ENCODE measurements around the gene IL3RA.
"Not testable (repeated sequence)": the region's sequence is repeated elsewhere in the genome, so short reads cannot be mapped to it uniquely, and the experiment has no call there.

Gene IL3RA

GRCh38 chrX:1336331-1336943 is at the start of gene IL3RA:
Gene IL3RA (plus strand): TSS chrX:1336785. CDS start chrX:1341766, 4,981 bp downstream.
- no peak for DNase-seq (ENCODE audit: low read depth)

- DNase-seq (ENCODE audit: low read depth) = no peak
Observed at GRCh38 chrX:1289535-1289934, 47.0 kb upstream of the IL3RA start.

- no peak for DNase-seq (ENCODE audit: low read depth)
Observed at GRCh38 chrX:1291110-1291740, 45.4 kb upstream of the IL3RA start.

- no peak for DNase-seq (ENCODE audit: low read depth)
Observed at GRCh38 chrX:1292575-1293290, 43.9 kb upstream of the IL3RA start.

GRCh38 chrX:1294301-1295067 is 42.1 kb upstream of the IL3RA start:
- DNase-seq (ENCODE audit: low read depth) = no peak

- no peak for DNase-seq (ENCODE audit: low read depth)
Observed at GRCh38 chrX:1295550-1295949, 41.0 kb upstream of the IL3RA start.

GRCh38 chrX:1297591-1297990 is 39.0 kb upstream of the IL3RA start:
- DNase-seq (ENCODE audit: low read depth) = not testable (repeated sequence)

- DNase-seq (ENCODE audit: low read depth) = no peak
Observed at GRCh38 chrX:1300449-1300848, 36.1 kb upstream of the IL3RA start.

- DNase-seq (ENCODE audit: low read depth) = no peak
Observed at GRCh38 chrX:1305411-1305810, 31.2 kb upstream of the IL3RA start.

DNA sequence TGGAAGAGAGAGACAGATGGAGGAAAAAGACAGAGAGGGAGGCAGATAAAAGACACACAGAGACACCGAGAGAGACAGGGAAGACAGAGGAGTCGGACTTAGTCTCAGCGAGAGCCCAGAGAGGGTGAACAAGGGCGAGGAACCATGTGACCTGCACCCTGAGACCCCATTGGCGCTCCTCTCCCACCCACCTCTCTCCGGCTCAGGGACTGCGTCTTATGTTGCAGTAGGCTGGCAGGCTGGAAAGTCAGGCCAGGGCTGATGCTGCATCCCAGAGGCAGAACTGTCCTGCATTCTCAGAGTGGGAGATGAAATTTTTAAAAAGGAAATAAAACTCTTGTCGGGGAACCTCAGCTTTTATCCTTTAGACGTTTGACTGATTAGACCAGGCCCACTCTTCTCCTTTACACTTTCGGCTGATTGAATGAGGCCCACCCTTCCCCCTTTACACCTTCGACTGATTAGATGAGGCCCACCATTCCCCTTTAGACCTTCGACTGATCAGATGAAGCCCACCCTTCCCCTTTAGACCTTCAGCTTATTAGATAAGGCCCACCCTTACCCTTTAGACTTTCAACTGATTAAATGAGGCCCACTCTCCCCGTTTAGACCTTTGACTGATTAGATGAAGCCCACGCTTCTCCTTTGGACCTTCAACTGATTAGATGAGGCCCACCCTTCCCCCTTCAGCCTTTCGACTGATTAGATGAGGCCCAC is 29.5 kb upstream of the IL3RA start:
- DNase-seq (ENCODE audit: low read depth) = no peak

- no peak for DNase-seq (ENCODE audit: low read depth)
Observed at GRCh38 chrX:1307626-1308340, 28.8 kb upstream of the IL3RA start.

DNA sequence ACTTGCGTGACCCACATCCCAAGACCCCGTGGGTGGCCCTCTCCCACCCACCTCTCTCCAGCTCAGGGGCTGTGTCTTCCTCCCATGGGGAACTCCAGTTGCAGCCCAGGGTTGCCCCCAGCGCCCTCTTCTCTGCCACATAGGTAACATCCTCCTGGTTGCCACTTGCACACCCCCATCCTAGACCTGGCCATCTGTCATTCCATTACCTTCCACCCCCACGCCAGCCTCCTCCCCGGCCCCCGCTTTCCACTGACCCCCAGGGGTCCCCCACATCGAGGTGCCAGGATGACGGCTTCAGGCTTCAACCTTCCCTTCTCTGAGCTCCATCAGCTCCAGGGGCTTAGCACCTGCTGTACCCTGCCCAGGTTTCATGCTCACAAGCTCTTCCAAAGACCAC is 28.1 kb upstream of the IL3RA start:
- DNase-seq (ENCODE audit: low read depth) = no peak

GRCh38 chrX:1308917-1309316 is 27.7 kb upstream of the IL3RA start:
- DNase-seq (ENCODE audit: low read depth) = not testable (repeated sequence)

- no peak for DNase-seq (ENCODE audit: low read depth)
Observed at GRCh38 chrX:1313788-1314187, 22.8 kb upstream of the IL3RA start.

DNA sequence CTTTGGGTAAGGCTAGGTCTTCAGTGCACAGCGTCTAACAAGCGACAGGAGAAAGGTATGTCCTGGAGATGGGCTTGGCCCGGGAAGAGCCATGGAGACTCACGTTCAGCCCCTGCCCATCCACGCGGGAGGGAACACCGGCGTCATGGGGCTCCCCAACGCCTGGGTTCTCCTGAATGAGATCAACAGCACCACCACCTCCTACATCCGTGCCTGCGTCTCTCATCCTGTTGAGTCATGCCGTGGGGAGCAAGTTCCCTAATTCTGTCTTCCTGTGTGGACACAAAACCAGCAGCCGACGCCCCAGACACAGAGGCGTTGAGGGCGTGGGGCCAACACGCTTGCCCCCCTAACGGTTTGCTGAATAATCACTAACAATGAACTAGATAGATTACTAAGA is 20.1 kb upstream of the IL3RA start:
- DNase-seq (ENCODE audit: low read depth) = no peak

DNA sequence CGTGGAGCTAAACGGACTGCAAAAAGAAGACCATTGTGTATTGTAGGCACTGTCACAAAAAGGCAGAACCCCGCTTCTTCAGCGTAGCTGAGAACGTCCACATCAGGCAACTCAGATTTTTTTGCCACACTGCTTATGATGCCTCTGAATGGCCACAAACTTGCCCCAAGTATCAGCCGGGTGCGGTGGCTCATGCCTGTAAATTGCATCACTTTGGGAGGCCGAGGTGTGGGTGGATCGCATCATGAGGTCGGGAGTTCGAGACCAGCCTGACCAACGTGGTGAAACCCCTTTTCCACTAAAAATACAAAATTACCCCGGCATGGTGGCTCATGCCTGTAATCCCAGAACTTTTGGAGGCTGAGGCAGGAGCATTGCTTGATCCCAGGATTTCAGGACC is 14.9 kb upstream of the IL3RA start:
- no peak for DNase-seq (ENCODE audit: low read depth)

DNA sequence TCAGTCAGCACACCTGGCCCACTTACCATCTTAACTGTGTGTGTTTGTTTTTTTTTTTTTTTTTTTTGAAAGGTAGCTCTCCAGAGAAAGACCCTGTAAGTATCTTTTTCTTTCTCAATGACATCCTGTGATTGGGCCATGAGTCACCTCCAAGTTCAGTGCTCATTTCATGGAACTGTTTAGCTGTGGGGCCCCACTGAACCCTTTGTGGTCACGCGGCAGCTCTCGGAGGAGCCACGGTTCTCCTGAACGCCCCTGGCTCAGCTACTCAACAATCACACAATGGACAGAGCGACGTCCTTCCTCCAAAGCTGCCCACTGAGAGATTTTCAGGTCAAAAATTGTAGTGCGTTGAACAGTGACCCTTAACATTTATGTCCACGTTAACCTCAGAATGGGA is 14.2 kb upstream of the IL3RA start:
- no peak for DNase-seq (ENCODE audit: low read depth)

DNA sequence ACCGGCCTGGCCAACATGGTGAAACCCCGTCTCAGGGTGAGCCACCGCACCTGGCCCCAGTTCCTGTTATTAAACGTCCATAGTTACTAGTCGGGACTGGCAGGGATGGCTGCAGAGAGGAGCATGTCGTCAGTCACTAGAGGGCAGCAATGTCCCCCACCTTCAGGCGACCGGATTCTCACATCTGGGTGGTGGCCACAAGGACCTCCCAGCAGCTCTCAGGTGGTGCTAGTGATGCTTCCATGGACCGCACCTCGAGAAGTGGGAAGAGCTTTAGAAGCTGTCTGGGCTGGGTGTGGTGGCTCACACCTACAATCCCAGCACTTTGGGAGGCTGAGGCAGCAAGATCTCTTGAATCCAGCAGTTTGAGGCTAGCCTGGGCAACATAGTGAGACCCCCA is 13.3 kb upstream of the IL3RA start:
- no peak for DNase-seq (ENCODE audit: low read depth)

DNA sequence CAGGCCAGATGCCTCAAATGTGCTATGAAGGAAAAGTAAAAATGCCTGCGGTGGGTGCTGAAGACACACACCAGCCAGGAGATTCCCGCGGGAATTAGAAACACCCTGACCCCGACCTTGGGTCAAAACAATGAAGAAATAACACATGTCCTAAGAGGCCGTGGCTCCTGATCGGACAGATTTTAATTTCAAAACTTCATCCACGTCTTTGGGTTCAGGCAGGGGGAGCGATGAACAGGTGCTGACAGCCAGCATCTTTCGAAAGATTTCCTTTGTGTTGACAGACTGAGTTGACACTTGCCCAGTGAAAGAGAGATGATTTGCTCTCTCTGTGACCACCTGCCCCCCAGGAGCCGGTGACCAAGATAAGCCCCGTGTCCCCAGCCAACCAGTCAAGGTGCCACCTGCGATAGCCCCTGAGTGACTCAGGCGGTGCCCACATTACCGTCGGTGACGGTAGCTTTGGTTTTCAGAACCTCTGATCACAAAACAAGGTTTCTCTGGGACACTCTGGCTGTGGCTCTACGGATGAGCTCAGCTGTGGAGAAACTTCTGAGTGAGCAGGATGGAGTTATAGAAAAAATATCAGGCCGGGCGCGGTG is 11.0 kb upstream of the IL3RA start:
- no peak for DNase-seq (ENCODE audit: low read depth)

DNA sequence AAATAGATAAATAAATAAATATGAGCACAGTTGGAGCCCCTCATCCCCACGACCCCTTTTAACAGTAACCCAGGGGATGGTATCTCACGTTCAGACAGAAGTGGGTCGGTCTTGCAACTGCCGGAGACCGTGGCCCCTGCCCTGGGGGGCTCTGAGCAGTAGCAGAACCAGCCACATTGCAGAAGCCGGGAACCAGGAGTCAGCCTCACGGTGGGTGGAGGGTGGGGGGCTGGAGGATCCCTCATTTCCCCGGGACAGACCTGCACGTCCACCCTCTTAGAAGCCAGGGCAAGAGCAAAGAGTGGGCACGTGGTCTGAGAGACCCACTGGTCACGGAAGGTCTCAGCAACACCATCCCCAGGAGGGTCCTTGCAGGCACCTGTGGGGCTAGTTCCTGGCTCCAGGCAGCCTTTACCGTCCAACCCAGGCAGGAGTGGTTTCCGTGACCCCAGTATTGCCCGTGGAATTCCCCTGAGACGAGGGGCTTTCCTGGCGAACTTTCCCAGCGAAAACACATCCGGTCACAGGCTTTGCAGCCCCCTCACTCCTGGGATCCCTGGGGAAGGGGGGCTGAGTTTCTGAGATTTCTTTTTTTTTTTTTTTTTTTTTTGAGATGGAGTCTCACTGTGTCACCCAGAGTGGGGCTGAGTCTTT is 8.8 kb upstream of the IL3RA start:
- DNase-seq (ENCODE audit: low read depth) = no peak

Data from HS-5 (cell line).